Osteocyte (in vitro differentiated cells): ENCODE results near the gene ASTN1. TPM values are rescaled to one million over a fixed set of nuclear protein-coding genes. Genes with fewer than 3 reads are reported as not detected.

Experiments used
- DNase-seq: peaks from one replicate; pipeline ENCODE4 v3.0.0; 2021; ENCODE audit warnings: mixed read lengths; ENCODE audit not compliant: unreplicated experiment; ENCODE audit errors: extremely low spot score
- H3K27ac Mint-ChIP-seq: one replicate; pipeline ENCODE4 v1.8.0; 2021; ENCODE audit warnings: mild to moderate bottlenecking, mixed read lengths; ENCODE audit not compliant: unreplicated experiment
- H3K27me3 Mint-ChIP-seq: one replicate; pipeline ENCODE4 v1.8.0; 2021; ENCODE audit warnings: mixed read lengths; ENCODE audit not compliant: unreplicated experiment
- H3K36me3 Mint-ChIP-seq: one replicate; pipeline ENCODE4 v1.8.0; 2021; ENCODE audit warnings: mixed read lengths; ENCODE audit not compliant: unreplicated experiment
- H3K4me1 Mint-ChIP-seq: one replicate; pipeline ENCODE4 v1.8.0; 2021; ENCODE audit warnings: mixed read lengths; ENCODE audit not compliant: unreplicated experiment
- H3K4me3 Mint-ChIP-seq: one replicate; pipeline ENCODE4 v1.8.0; 2021; ENCODE audit warnings: mild to moderate bottlenecking, moderate library complexity, mixed read lengths; ENCODE audit not compliant: unreplicated experiment
- H3K9me3 Mint-ChIP-seq: one replicate; pipeline ENCODE4 v1.8.0; 2021; ENCODE audit warnings: mixed read lengths; ENCODE audit not compliant: unreplicated experiment
- CTCF ChIP-seq: fragments of 200-600 bp; sonication (generic); IDR thresholded peaks from 2 replicates; pipeline ENCODE4 v1.5.0; 2021; ENCODE audit warnings: antibody characterized with exemption, mild to moderate bottlenecking, moderate library complexity
- total RNA-seq: library from RNA; stranded (reverse); gene quantifications from 2 replicates; pipeline ENCODE4 v1.2.1, GENCODE V29; 2021

ASTN1 gene
- total RNA-seq, 1 donor from 2014 or later = not detected

DNA sequence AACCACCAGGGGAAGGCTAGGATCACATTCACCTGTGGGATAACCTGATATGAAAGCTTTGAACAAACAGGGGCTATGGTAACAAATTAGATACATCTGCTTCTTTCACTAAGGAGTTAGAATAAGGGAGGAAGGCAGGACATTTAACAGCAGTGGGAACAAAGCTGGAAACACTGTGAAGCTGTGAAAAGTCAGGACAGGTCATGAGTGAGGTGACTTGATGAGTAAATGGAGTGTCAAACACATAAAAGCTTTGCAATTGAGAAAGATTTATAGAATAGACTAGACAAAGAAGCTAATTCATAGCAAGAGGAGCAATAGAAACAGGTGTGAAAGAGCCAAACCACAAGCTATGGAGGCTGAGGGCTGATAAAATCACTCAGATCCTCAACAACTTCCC, 110.0 kb downstream of the ASTN1 start:
- no peaks in the 10 kb centered on the region for H3K27me3 Mint-ChIP-seq
- no peak overlapping the region for H3K27ac Mint-ChIP-seq
- H3K4me3 Mint-ChIP-seq = no peak overlapping the region

DNA sequence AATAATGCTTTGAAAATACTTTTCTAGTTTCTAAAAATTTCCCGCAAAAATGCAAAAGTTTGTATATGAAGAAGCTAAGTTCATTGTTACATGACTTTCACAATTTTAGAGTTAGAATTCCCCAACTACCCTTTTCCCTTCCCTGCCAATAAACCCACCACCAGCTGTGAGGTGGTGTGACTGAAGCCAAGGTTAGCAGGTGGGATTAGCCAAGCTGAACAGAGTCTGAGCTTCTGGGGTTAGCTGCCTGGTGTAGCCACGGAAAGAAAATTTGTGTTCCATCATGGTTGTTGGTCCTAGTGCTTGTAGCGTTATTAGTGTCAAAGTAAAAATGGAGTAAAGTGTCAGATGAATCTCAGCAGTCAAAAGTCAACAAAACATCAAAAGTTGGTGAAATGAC, 110.9 kb downstream of the ASTN1 start:
- H3K4me1 Mint-ChIP-seq = no peaks in the 10 kb centered on the region
- H3K27ac Mint-ChIP-seq = no peak overlapping the region
- no peaks in the 10 kb centered on the region for H3K27me3 Mint-ChIP-seq
- no peak overlapping the region for H3K4me3 Mint-ChIP-seq
- no peaks in the 10 kb centered on the region for H3K36me3 Mint-ChIP-seq
- H3K9me3 Mint-ChIP-seq = no peaks in the 10 kb centered on the region
- no peak for TF ChIP-seq CTCF
- no peak for DNase-seq

More for the DNA sequence above, 110.0 kb downstream of the ASTN1 start:
- Mint-ChIP-seq H3K36me3 (no peaks in the 10 kb centered on the region), H3K9me3 (no peaks in the 10 kb centered on the region), H3K4me1 (no peaks in the 10 kb centered on the region)
- no peak for TF ChIP-seq CTCF
- DNase-seq = no peak

DNA sequence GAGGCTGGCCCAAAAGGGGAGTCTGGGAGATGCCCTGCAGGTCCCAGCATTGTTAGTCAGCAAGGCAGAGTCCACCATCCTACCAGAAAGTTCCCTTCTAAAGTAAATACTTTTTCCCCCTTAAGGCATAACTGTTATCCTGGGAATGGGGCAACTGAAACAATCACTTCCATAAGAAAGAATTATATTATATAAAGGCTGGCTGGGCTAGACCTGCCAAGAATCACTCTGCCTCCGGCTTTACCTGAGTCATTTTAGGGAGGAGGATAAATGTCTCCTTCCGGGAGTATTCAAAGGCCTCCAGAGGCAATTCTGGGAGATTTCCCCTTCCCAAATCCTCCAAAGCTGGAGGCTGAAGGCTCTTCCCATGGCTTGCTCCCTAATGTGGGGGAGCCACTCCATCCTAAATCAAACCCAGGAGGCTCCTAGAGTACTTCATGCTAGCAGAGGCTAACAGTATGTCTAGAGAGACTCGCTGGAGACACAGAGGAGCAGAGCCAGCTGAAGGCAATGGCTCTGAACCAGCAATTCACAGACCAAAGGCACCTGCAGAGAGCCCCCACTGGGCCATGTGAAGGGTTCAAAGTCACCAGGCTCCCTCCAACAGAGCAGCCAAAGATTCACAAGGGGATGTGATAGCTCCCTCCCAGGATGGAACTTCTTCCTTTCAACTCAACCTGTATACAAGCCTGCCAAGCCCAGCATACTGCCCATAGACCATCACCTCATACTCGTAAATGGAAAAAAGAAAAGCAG, 116.0 kb downstream of the ASTN1 start:
- Mint-ChIP-seq H3K4me1 (no peaks in the 10 kb centered on the region), H3K27me3 (no peaks in the 10 kb centered on the region)

DNA sequence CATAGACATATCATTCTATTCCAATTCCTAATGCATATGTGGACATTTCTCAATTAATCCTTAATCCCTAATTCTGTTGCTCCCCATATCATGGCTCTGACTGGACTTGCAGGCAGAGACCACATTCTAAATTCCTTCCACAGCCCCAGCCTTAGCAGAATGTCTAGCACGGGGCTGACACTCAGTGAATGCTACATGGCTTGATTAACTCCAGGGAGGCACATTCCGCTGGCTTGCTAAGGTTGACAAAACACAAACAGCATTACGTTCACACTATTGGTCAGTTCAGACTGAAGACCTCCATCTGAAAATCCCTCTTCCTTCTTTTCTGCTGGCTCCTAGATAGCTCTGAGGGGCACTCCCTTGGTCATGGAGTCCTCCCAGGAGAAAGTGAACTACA, 119.4 kb downstream of the ASTN1 start:
- no peak for TF ChIP-seq CTCF
- no peak overlapping the region for H3K4me3 Mint-ChIP-seq

More for the DNA sequence above, 116.0 kb downstream of the ASTN1 start:
- no peak for DNase-seq
- H3K27ac Mint-ChIP-seq = no peak overlapping the region
- H3K4me3 Mint-ChIP-seq = no peak overlapping the region
- no peak for TF ChIP-seq CTCF
- no peaks in the 10 kb centered on the region for H3K36me3 Mint-ChIP-seq
- no peaks in the 10 kb centered on the region for H3K9me3 Mint-ChIP-seq

GRCh38 chr1:177044390-177044789, 120.1 kb downstream of the ASTN1 start:
- Mint-ChIP-seq H3K27ac (no peak overlapping the region), H3K9me3 (no peaks in the 10 kb centered on the region), H3K4me3 (no peak overlapping the region), H3K4me1 (no peaks in the 10 kb centered on the region), H3K27me3 (no peaks in the 10 kb centered on the region), H3K36me3 (no peaks in the 10 kb centered on the region)
- TF ChIP-seq CTCF = no peak
- no peak for DNase-seq

More for the DNA sequence above, 119.4 kb downstream of the ASTN1 start:
- DNase-seq = no peak
- Mint-ChIP-seq H3K36me3 (no peaks in the 10 kb centered on the region), H3K27me3 (no peaks in the 10 kb centered on the region), H3K4me1 (no peaks in the 10 kb centered on the region), H3K9me3 (no peaks in the 10 kb centered on the region), H3K27ac (no peak overlapping the region)
